ENCODE results near the gene SCFD2.

SCFD2 gene

DNA sequence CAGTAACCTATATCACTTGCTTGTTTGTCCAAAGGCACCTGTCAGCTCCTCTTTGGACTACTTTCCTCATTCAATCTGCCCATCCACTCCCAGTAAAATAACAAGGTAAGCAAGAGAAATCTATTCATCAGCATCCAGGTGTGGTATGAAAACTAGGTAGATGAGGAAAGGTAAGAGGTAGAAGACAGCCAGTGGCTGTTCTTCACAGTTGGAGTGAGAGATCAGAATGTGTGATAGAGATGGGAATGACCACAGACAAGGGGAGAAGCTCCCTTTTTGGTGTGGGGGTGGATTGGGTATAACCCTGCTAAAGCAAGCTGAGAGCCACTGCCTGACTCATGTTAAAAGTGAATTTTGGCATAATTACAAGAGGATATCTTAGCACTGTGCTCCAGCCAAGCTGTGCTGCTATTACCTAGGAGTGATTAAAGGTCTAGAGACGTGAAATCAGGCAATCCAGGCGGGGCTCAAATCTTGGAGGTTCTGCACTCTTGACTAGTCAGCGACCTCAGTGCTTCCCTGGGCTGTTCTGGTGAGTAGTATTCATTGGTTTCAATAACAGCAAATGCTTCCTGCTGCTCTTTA, 531.8 kb downstream of the SCFD2 start:
- no peaks in the 10 kb centered on the region for H3K4me1 ChIP-seq (ENCODE audit: control extremely low read depth in 1 of 4, control insufficient read depth in 4 of 4, insufficient read depth in 4 of 4, low read length in 3 of 4)
- peaks cover 0 to 2% (median 0%) of the 10 kb centered on the region in 5 experiments for H3K27me3 ChIP-seq (replicated peaks in 2 of 5; ENCODE audit: control insufficient read depth in 4 of 5, insufficient read depth in 5 of 5, low read length in 4 of 5)
- ChIA-PET CTCF (interaction anchor here (0.6 kb wide), 1 partner anchor 112 kb away, joined by 4 read pairs; no protein-coding TSS in a partner anchor), POLR2A (no interaction called here)
- H3K27ac ChIP-seq (ENCODE audit: insufficient read depth in 1 of 2, low read depth in 1 of 2, low read length in 2 of 2, poor library complexity in 1 of 2, severe bottlenecking in 2 of 2): no peak overlapping the region
- 100% methylated on average over 3 of the region's 3 CpGs for WGBS (ENCODE audit: insufficient coverage)
- no peak for DNase-seq
- no peaks in the 10 kb centered on the region for H3K36me3 ChIP-seq (ENCODE audit: control insufficient read depth in 4 of 4, insufficient read depth in 4 of 4, low read length in 3 of 4)
- H3K9me3 ChIP-seq (ENCODE audit: control extremely low read depth in 1 of 5, control insufficient read depth in 4 of 5, insufficient read depth in 2 of 5, low read depth in 1 of 5, low read length in 4 of 5): no peaks in the 10 kb centered on the region
- H3K4me3 ChIP-seq (ENCODE audit: control insufficient read depth in 1 of 7, extremely low read depth in 1 of 7, insufficient read depth in 4 of 7, low read depth in 2 of 7, low read length in 6 of 7): no peak overlapping the region

DNA sequence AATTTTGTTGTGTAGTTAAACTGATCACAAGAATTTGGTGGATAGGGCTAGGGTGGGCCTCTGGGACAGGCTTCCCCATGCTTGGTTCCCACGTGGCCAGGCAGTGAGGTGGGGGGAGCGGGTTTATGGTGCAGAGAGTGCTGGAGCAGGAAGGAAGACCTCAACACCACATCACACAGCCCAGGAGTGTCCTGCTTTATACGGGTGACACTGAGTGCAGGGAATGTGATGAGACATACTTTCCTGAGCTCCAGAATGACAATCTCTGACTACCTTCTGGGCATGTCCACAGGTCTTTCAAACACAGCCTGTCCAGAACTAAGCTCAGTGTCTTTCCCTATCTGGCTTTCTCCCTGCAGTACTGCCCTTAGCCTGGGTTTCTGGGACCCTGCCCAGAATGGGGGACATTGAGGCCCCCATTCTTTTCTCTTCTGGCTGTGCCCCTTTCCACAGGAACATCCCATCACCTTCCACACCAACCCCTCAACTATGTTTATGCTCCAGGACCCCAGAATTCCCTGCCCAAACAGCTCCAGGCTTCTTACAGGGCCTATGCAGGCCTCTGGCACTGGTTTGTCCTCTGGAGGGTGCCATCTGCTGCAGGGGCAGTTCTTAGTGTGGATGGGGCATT, 540.3 kb downstream of the SCFD2 start:
- H3K4me3 ChIP-seq (ENCODE audit: control insufficient read depth in 1 of 7, extremely low read depth in 1 of 7, insufficient read depth in 4 of 7, low read depth in 2 of 7, low read length in 6 of 7): no peak overlapping the region
- WGBS (ENCODE audit: insufficient coverage): 64% methylated on average over 3 of the region's 3 CpGs
- no peak for DNase-seq
- no peaks in the 10 kb centered on the region for H3K9me3 ChIP-seq (ENCODE audit: control extremely low read depth in 1 of 5, control insufficient read depth in 4 of 5, insufficient read depth in 2 of 5, low read depth in 1 of 5, low read length in 4 of 5)
- no peaks in the 10 kb centered on the region for H3K4me1 ChIP-seq (ENCODE audit: control extremely low read depth in 1 of 4, control insufficient read depth in 4 of 4, insufficient read depth in 4 of 4, low read length in 3 of 4)
- H3K27me3 ChIP-seq (replicated peaks in 2 of 5; ENCODE audit: control insufficient read depth in 4 of 5, insufficient read depth in 5 of 5, low read length in 4 of 5): no peaks in the 10 kb centered on the region
- POLR2A ChIA-PET: no interaction called here
- H3K36me3 ChIP-seq (ENCODE audit: control insufficient read depth in 4 of 4, insufficient read depth in 4 of 4, low read length in 3 of 4): no peaks in the 10 kb centered on the region
- no peak overlapping the region for H3K27ac ChIP-seq (ENCODE audit: insufficient read depth in 1 of 2, low read depth in 1 of 2, low read length in 2 of 2, poor library complexity in 1 of 2, severe bottlenecking in 2 of 2)
- CTCF ChIA-PET: no interaction called here

DNA sequence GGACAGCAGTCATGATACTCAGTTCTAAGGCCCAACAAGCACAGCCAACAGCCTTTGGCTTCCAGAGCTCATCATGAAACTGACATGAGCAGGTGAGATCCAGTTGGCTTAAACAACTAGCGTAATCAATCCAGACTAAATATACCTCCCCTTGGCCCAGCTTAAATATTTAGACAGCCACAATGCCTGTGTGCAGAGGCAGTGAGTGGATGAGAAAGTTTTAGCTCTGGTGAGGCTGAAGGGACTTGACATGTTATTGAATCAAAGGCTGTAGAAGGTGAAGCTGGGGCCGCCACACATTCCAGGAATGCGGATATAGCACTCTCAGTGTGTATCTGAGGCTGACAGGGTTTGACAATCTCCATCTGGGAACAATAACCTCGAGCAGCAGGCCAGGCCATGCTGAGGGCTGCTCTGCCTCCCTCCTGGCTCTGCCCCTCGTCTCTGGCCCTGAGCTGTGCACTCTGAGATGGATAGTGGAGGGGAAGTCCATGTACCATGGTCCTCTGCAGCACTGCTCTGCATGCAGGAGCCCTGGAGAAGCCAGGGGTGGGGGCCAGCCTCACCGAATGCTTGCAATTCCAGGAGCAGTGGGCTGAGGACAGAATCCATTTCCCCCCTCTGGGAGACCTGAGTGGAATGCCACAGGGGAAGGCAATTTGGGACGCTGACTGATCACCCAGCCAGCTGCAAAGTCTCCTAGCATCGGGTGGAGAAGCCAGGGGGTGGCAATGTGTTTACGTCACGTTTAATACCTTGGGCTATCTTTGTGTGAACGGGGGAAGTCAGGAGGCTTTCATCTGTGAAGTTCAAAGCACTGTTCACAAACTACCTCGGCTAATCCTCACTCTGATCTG, 541.0 kb downstream of the SCFD2 start:
- Histone ChIP-seq H3K9me3 (ENCODE audit: control extremely low read depth in 1 of 5, control insufficient read depth in 4 of 5, insufficient read depth in 2 of 5, low read depth in 1 of 5, low read length in 4 of 5) (no peaks in the 10 kb centered on the region), H3K36me3 (ENCODE audit: control insufficient read depth in 4 of 4, insufficient read depth in 4 of 4, low read length in 3 of 4) (no peaks in the 10 kb centered on the region), H3K27ac (ENCODE audit: insufficient read depth in 1 of 2, low read depth in 1 of 2, low read length in 2 of 2, poor library complexity in 1 of 2, severe bottlenecking in 2 of 2) (no peak overlapping the region), H3K4me1 (ENCODE audit: control extremely low read depth in 1 of 4, control insufficient read depth in 4 of 4, insufficient read depth in 4 of 4, low read length in 3 of 4) (no peaks in the 10 kb centered on the region), H3K27me3 (replicated peaks in 2 of 5; ENCODE audit: control insufficient read depth in 4 of 5, insufficient read depth in 5 of 5, low read length in 4 of 5) (no peaks in the 10 kb centered on the region), H3K4me3 (ENCODE audit: control insufficient read depth in 1 of 7, extremely low read depth in 1 of 7, insufficient read depth in 4 of 7, low read depth in 2 of 7, low read length in 6 of 7) (no peak overlapping the region)
- ChIA-PET CTCF (no interaction called here), POLR2A (no interaction called here)
- 90% methylated on average over 6 of the region's 12 CpGs for WGBS (ENCODE audit: insufficient coverage)
- DNase-seq: no peak

- no peak for DNase-seq
- ChIA-PET CTCF (no interaction called here), POLR2A (no interaction called here)
- no peak overlapping the region for H3K4me3 ChIP-seq (ENCODE audit: control insufficient read depth in 1 of 7, extremely low read depth in 1 of 7, insufficient read depth in 4 of 7, low read depth in 2 of 7, low read length in 6 of 7)
- no peak overlapping the region for H3K27ac ChIP-seq (ENCODE audit: insufficient read depth in 1 of 2, low read depth in 1 of 2, low read length in 2 of 2, poor library complexity in 1 of 2, severe bottlenecking in 2 of 2)
- no peaks in the 10 kb centered on the region for H3K9me3 ChIP-seq (ENCODE audit: control extremely low read depth in 1 of 5, control insufficient read depth in 4 of 5, insufficient read depth in 2 of 5, low read depth in 1 of 5, low read length in 4 of 5)
- no peaks in the 10 kb centered on the region for H3K36me3 ChIP-seq (ENCODE audit: control insufficient read depth in 4 of 4, insufficient read depth in 4 of 4, low read length in 3 of 4)
- H3K4me1 ChIP-seq (ENCODE audit: control extremely low read depth in 1 of 4, control insufficient read depth in 4 of 4, insufficient read depth in 4 of 4, low read length in 3 of 4): no peaks in the 10 kb centered on the region
- WGBS (ENCODE audit: insufficient coverage): 95% methylated on average over 5 of the region's 6 CpGs
- no peaks in the 10 kb centered on the region for H3K27me3 ChIP-seq (replicated peaks in 2 of 5; ENCODE audit: control insufficient read depth in 4 of 5, insufficient read depth in 5 of 5, low read length in 4 of 5)
These were observed 541.6 kb downstream of the SCFD2 start for GRCh38 chr4:52824270-52824602.

DNA sequence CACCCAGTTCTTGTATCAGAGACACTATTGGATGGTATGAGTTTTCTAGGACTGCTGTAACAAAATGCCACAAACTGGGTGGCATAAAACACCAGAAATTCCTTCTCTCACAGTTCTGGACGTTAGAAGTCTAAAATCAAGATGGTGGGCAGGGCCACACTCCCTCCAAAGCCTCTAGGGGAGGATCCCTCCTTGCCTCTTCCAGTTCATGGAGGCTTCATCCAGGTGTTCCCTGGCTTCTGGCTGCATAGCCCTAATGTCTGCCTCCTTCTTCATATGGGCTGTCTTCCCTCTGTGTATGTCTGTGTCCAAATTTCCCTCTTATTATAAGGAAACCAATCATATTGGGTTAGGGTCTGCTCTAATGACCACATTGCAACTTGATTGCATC, 542.2 kb downstream of the SCFD2 start:
- CTCF ChIA-PET: no interaction called here
- Histone ChIP-seq H3K4me3 (ENCODE audit: control insufficient read depth in 1 of 7, extremely low read depth in 1 of 7, insufficient read depth in 4 of 7, low read depth in 2 of 7, low read length in 6 of 7) (no peak overlapping the region), H3K27me3 (replicated peaks in 2 of 5; ENCODE audit: control insufficient read depth in 4 of 5, insufficient read depth in 5 of 5, low read length in 4 of 5) (no peaks in the 10 kb centered on the region), H3K27ac (ENCODE audit: insufficient read depth in 1 of 2, low read depth in 1 of 2, low read length in 2 of 2, poor library complexity in 1 of 2, severe bottlenecking in 2 of 2) (no peak overlapping the region), H3K9me3 (ENCODE audit: control extremely low read depth in 1 of 5, control insufficient read depth in 4 of 5, insufficient read depth in 2 of 5, low read depth in 1 of 5, low read length in 4 of 5) (no peaks in the 10 kb centered on the region), H3K36me3 (ENCODE audit: control insufficient read depth in 4 of 4, insufficient read depth in 4 of 4, low read length in 3 of 4) (no peaks in the 10 kb centered on the region), H3K4me1 (ENCODE audit: control extremely low read depth in 1 of 4, control insufficient read depth in 4 of 4, insufficient read depth in 4 of 4, low read length in 3 of 4) (no peaks in the 10 kb centered on the region)
- WGBS (ENCODE audit: insufficient coverage): 90% methylated on average over 1 of the region's 1 CpG
- DNase-seq: no peak
- POLR2A ChIA-PET: no interaction called here

Measured in common myeloid progenitor, CD34-positive (primary cell).